HG03060 (cell line): Measurements from ENCODE around the gene MRFAP1L1.

Experiments used
- ATAC-seq: cut with Tn5 transposase; IDR thresholded peaks from one replicate; pipeline ENCODE4 v1.9.1; 2021; ENCODE audit warnings: low read depth, moderate number of reproducible peaks; ENCODE audit not compliant: unreplicated experiment

Gene MRFAP1L1

GRCh38 chr4:6672131-6672530 lies 37.5 kb downstream of the MRFAP1L1 start:
- no peak for ATAC-seq

- ATAC-seq, result no peak
Measured at GRCh38 chr4:6671648-6672047, 38.0 kb downstream of the MRFAP1L1 start.

GRCh38 chr4:6668391-6668790 lies 41.3 kb downstream of the MRFAP1L1 start:
- ATAC-seq, result no peak

- no peak for ATAC-seq
Measured at GRCh38 chr4:6665320-6665654, 44.4 kb downstream of the MRFAP1L1 start.

GRCh38 chr4:6663596-6664393 lies 45.9 kb downstream of the MRFAP1L1 start:
- no peak for ATAC-seq

- no peak for ATAC-seq
Measured at GRCh38 chr4:6662591-6662990, 47.1 kb downstream of the MRFAP1L1 start.

GRCh38 chr4:6660430-6660829 lies 49.2 kb downstream of the MRFAP1L1 start:
- no peak for ATAC-seq

GRCh38 chr4:6659897-6660296 lies 49.8 kb downstream of the MRFAP1L1 start:
- ATAC-seq, result no peak

- ATAC-seq, result no peak
Measured at GRCh38 chr4:6658597-6659075, 51.0 kb downstream of the MRFAP1L1 start.

GRCh38 chr4:6658209-6658595 lies 51.5 kb downstream of the MRFAP1L1 start:
- ATAC-seq, result no peak
